ENCODE measurements around the gene NME2.

The NME2 gene

GRCh38 chr17:51203838-51204237, 37.6 kb downstream of the NME2 start:
- DNase-seq (ENCODE audit: low read depth), result no peak

GRCh38 chr17:51214920-51215319, 48.7 kb downstream of the NME2 start:
- no peak for DNase-seq (ENCODE audit: low read depth)

- no peak for DNase-seq (ENCODE audit: low read depth)
Measured at GRCh38 chr17:51217946-51218345, 51.7 kb downstream of the NME2 start.

- DNase-seq (ENCODE audit: low read depth), result no peak
Measured at GRCh38 chr17:51221322-51221721, 55.1 kb downstream of the NME2 start.
